Activated CD8-positive, alpha-beta memory T cell treated with anti-CD3 and anti-CD28 coated beads for 24 hours (primary cell): ENCODE measurements around the gene RPH3AL.
"Not testable (repeated sequence)": the region's sequence is repeated elsewhere in the genome, so short reads cannot be mapped to it uniquely, and the experiment has no call there.

Experiments used
- DNase-seq: peaks from one replicate; pipeline ENCODE4 v3.0.0-alpha.2; 2020

Gene RPH3AL

DNA sequence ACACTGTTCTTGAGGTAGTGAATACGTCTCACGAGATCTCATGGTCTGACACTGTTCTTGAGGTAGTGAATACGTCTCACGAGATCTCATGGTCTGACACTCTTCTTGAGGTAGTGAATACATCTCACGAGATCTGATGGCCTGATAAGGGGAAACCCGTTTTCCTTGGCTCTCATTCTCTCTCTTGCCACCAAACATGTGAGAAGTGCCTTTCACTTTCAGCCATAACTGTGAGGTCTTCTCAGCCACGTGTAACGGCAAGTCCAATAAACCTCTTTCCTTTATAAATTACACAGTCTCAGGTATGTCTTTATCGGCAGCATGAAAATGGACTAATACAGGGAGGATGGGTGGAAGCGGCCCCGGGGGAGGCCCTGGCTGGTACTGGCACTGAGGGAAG, 184.0 kb downstream of the RPH3AL start:
- DNase-seq = not testable (repeated sequence)

DNA sequence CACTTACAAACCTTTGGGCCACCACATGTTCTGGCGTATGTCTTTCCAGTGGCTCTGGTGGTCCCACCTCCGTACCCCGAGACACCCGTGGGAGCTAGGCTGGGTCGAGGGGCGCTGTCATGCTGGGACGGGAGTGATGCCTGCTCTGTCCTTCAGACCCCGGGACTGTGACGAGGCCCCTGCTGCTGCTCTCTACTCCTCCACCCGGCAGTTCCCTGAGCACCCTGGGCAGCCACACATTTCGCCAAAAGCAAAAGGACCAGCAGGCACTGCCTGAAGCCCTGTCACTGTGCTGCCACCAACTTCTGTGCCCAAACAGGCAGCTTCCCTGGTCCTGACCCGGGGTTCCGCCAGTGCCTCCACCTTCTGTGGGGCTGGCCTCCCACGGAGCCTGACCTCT, 186.7 kb downstream of the RPH3AL start:
- DNase-seq = no peak

DNA sequence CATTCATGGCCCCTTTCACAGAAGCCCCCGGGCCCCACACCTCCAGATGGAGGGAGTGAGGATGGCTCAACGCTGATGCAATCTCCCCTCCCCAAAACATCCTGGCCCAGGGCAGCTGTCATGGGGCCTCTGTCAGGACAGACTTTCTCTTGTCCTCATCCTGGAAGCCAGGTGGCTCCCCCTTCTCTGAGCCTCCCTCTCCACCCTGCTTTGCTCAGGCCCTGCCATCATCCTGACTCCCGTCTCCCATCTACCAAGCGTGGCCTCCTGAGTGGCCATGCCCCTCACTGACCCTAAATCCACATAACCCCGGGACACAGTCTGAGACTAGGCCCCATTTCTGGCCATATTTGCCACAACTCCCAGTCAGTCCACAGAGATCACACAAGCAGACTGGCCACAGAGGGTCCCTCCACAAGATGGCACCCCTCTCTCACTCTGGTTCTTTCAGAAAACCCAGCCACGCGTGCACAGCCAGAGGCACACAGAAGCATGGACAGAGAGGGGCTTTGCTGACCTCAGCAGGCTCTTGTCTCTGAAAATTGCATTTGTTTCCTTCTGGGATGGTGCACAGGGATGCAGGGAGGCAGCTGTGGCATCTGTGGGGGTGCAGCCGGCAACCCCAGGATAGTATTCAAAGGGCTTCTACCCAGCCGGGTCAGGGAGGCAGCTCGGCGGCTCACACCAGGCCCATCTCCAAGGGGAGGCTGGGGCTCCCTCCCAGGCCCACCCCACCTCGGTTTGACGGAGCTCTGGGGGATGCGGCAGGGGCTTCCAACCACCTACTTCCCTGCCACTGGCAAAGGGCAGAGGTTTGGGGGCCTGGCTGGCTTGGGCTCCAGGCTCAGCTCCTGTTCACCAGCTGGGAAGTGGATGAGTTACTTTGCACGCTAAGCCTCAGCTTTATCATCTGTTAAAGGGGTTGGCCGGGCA, 188.0 kb downstream of the RPH3AL start:
- no peak for DNase-seq

DNA sequence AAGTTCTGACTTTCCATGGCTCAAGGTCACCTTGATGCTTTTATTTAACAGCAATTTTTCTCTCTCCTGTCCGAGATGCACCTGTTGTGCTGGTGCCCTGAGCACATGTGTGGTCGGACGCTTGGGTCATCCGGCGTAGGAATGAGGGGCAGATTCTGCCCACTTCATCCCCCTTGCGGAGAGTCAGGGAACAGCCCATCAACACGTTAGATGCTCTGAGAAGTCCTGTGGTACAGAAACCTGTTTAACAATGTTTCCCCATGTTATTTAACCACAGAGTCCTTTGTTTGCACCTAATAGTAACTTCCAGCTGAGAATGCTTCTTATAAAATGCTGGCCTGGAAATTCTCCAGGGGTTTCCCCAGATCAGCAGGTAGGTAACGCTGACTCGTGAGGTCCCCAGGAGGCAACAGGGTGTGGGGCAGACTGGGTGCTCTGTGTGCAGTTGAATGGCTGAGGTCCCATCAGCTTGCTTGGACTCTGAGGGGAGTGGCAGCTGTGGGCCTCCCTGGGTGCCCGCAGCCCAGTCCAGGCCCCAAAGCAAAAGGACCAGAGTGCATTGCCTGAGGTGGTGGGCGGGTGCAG, 189.0 kb downstream of the RPH3AL start:
- DNase-seq = no peak

DNA sequence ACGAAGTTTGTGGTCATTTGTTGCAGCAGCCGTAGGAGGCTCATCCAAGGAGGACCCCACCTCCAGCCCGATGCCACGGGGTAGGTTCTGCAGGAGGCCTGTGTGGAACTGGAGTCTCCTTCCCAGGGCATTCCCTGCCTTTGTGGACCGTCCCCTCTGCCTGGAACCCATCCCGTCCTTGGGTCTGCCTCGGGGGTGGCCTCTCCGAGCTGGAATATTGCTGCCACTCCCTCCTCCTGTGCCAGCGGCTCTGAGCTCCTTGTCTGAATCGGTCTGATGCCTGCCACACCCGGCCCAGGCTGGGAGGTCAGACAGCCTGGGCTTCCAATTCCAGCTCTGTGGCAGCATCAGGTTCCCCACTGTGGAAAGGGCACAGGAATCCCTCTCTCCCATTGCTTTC, 189.9 kb downstream of the RPH3AL start:
- DNase-seq = no peak
